BJ (cell line): ENCODE results near the gene TIAM2. TPM values are rescaled to one million over a fixed set of nuclear protein-coding genes. Genes with fewer than 3 reads are reported as not detected.

Experiments used
- CTCF ChIA-PET: fragments of 350-600 bp; formaldehyde crosslinking; extraction: SDS; loops from one replicate; lab custom pipeline; 2021; ENCODE audit warnings: antibody characterized with exemption, inconsistent platforms; lab: Yijun Ruan, JAX
- POLR2A ChIA-PET: fragments of 300-600 bp; sonication (Branson Sonifier 250); formaldehyde crosslinking; extraction: SDS; loops from one replicate; lab custom pipeline; 2021; ENCODE audit warnings: antibody characterized with exemption; lab: Charles Lee
- DNase-seq: peaks from one replicate; pipeline ENCODE4 v3.0.0-alpha.2; 2011; ENCODE audit warnings: low read depth
- H3K27me3 ChIP-seq: 2 replicates; pipeline ENCODE4 v1.6.0; 2011; ENCODE audit warnings: low read length; ENCODE audit not compliant: control insufficient read depth, insufficient read depth
- H3K36me3 ChIP-seq: 2 replicates; pipeline ENCODE4 v1.5.1; 2011; ENCODE audit warnings: low read length; ENCODE audit not compliant: control insufficient read depth, insufficient read depth
- H3K4me3 ChIP-seq: 2 replicates; pipeline ENCODE4 v1.5.1; 2011; ENCODE audit warnings: low read depth, mild to moderate bottlenecking, control low read depth, low read length
- CTCF ChIP-seq: IDR thresholded peaks from 2 replicates; pipeline ENCODE4 v1.5.1; 2011; ENCODE audit warnings: low read depth, mild to moderate bottlenecking, control low read depth, inconsistent platforms, low read length, moderate library complexity; ENCODE audit not compliant: insufficient read depth
- polyA plus RNA-seq: library from polyadenylated mRNA; depleted of rRNA; stranded (reverse); fragments of >200 nt; gene quantifications from 2 replicates; pipeline ENCODE4 v1.2.3, GENCODE V29; 2011

TIAM2 gene
- polyA plus RNA-seq, 1 experiment = 4.6 TPM

- Histone ChIP-seq H3K4me3 (no peak overlapping the region), H3K36me3 (peaks cover 18% of the 10 kb centered on the region), H3K27me3 (no peaks in the 10 kb centered on the region)
- no peak for TF ChIP-seq CTCF
- ChIA-PET POLR2A (no interaction called here), CTCF (interaction anchor here (1.2 to 1.7 kb wide), 2 partner anchors 10 to 18 kb away, joined by 3 to 6 read pairs; no protein-coding TSS in a partner anchor)
- no peak for DNase-seq
These were observed 264.1 kb downstream of the TIAM2 start for GRCh38 chr6:155259204-155259603.

GRCh38 chr6:155259897-155260296 is 264.8 kb downstream of the TIAM2 start:
- Histone ChIP-seq H3K27me3 (no peaks in the 10 kb centered on the region), H3K4me3 (no peak overlapping the region), H3K36me3 (peaks cover 16% of the 10 kb centered on the region)
- CTCF ChIA-PET = interaction anchor here (1.7 to 2.2 kb wide), 2 partner anchors 9 to 12 kb away, joined by 6 to 7 read pairs; no protein-coding TSS in a partner anchor
- POLR2A ChIA-PET = no interaction called here
- no peak for DNase-seq
- no peak for TF ChIP-seq CTCF

GRCh38 chr6:155260686-155261085 is 265.6 kb downstream of the TIAM2 start:
- no peak overlapping the region for H3K4me3 ChIP-seq
- no peak for TF ChIP-seq CTCF
- POLR2A ChIA-PET = no interaction called here
- no peaks in the 10 kb centered on the region for H3K27me3 ChIP-seq
- H3K36me3 ChIP-seq = peaks cover 16% of the 10 kb centered on the region
- DNase-seq = no peak
- CTCF ChIA-PET = interaction anchor here (2.2 to 2.6 kb wide), 2 partner anchors 13 to 84 kb away, joined by 7 to 8 read pairs; no protein-coding TSS in a partner anchor

GRCh38 chr6:155261111-155261900 is 266.2 kb downstream of the TIAM2 start:
- no peak for DNase-seq
- POLR2A ChIA-PET = no interaction called here
- Histone ChIP-seq H3K36me3 (peaks cover 16% of the 10 kb centered on the region), H3K27me3 (no peaks in the 10 kb centered on the region), H3K4me3 (no peak overlapping the region)
- CTCF ChIA-PET = interaction anchor here (0.6 to 2.6 kb wide), 4 partner anchors 9 to 84 kb away, joined by 4 to 8 read pairs (median 6); no protein-coding TSS in a partner anchor
- no peak for TF ChIP-seq CTCF

- Histone ChIP-seq H3K4me3 (no peak overlapping the region), H3K36me3 (peaks cover 16% of the 10 kb centered on the region), H3K27me3 (no peaks in the 10 kb centered on the region)
- CTCF ChIA-PET = interaction anchor here (0.8 to 2.6 kb wide), 3 partner anchors 15 to 85 kb away, joined by 3 to 8 read pairs (median 7); no protein-coding TSS in a partner anchor
- DNase-seq = no peak
- POLR2A ChIA-PET = no interaction called here
- TF ChIP-seq CTCF = no peak
These were observed 267.5 kb downstream of the TIAM2 start for GRCh38 chr6:155262655-155263054.
